Fibroblast of skin of right biceps (primary cell): Measurements from ENCODE around the gene NPY4R.
"Not testable (repeated sequence)": the region's sequence is repeated elsewhere in the genome, so short reads cannot be mapped to it uniquely, and the experiment has no call there.

ENCODE experiments used
- DNase-seq: peaks from one replicate; pipeline ENCODE4 v3.0.0-alpha.2; 2013

NPY4R gene, protein sequence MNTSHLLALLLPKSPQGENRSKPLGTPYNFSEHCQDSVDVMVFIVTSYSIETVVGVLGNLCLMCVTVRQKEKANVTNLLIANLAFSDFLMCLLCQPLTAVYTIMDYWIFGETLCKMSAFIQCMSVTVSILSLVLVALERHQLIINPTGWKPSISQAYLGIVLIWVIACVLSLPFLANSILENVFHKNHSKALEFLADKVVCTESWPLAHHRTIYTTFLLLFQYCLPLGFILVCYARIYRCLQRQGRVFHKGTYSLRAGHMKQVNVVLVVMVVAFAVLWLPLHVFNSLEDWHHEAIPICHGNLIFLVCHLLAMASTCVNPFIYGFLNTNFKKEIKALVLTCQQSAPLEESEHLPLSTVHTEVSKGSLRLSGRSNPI

GRCh38 chr10:46465765-46466164, at the start of gene NPY4R:
Gene NPY4R, minus strand, starts transcription at chr10:46465958. Its CDS starts 3,323 bp downstream, at chr10:46462635.
- DNase-seq = not testable (repeated sequence)

DNA sequence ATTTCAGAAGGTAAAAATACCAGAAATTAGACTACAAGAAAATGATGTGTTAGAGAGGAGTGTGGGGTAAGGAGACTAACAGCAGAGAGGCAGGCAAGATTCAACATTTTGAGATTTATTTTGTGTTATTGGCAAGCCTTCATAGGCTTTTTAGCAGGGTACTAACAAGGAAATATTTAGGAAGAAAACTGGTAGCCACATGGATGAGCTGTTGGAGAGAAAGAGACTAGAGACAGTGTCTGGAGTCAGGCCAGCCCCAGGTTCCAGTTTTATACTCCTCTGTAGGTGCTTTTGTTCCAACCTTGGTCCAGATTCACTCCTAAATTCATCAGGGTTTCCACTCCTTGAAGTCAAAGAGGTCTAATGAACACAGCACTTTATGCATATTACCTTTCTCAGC, 49.6 kb upstream of the NPY4R start:
- DNase-seq = no peak

- no peak for DNase-seq
Measured at GRCh38 chr10:46514899-46515298, 49.1 kb upstream of the NPY4R start.

GRCh38 chr10:46514431-46514861, 48.7 kb upstream of the NPY4R start:
- no peak for DNase-seq

GRCh38 chr10:46513333-46513732, 47.6 kb upstream of the NPY4R start:
- DNase-seq = not testable (repeated sequence)

- not testable (repeated sequence) for DNase-seq
Measured at GRCh38 chr10:46512725-46513124, 47.0 kb upstream of the NPY4R start.

DNA sequence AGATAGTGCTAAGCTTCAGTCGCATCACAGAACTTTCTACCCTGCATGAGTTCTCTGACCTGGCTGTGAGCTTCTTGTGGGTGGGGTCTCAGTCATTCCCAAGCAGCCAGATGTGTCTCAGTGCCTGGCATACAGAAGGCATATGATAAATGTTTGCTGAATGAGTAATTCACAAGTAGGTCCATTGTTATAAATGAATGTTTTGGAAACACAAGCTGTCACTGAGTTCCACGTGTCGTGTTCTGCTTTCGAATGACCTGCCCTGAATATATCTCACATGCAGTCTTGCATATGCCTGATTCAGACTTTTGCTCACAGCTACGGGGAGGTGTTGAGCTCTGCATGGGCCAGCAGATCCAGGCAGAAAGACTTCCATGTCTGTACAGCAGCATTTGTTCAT, 46.2 kb upstream of the NPY4R start:
- not testable (repeated sequence) for DNase-seq

GRCh38 chr10:46499990-46500389, 34.2 kb upstream of the NPY4R start:
- not testable (repeated sequence) for DNase-seq

- DNase-seq = not testable (repeated sequence)
Measured at GRCh38 chr10:46498985-46499703, 33.4 kb upstream of the NPY4R start.

GRCh38 chr10:46497878-46498277, 32.1 kb upstream of the NPY4R start:
- not testable (repeated sequence) for DNase-seq

- not testable (repeated sequence) for DNase-seq
Measured at GRCh38 chr10:46497401-46497800, 31.6 kb upstream of the NPY4R start.

GRCh38 chr10:46491364-46492114, 25.8 kb upstream of the NPY4R start:
- not testable (repeated sequence) for DNase-seq

DNA sequence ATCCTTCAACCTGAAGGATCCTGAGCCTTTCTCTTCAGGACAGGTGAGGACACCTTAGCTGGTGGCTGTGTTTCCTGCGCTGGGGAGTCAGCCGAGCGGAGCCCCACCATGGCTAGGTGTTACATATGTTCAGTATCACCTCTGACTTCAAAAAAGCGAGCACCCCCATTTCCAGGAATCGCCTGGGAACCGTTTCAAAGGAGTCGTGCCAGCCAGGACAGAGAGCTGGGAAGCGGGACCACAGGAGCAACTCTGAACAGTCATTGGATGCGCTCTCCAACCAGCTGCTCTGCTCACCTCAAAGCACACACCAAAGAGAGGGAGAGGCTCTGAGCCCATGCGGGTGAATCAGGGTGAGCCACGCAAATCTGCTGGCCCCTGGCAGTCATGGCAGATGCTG, 24.5 kb upstream of the NPY4R start:
- DNase-seq = not testable (repeated sequence)

GRCh38 chr10:46486459-46486858, 20.7 kb upstream of the NPY4R start:
- DNase-seq = not testable (repeated sequence)

GRCh38 chr10:46474746-46475320, 9.1 kb upstream of the NPY4R start:
- DNase-seq = not testable (repeated sequence)

GRCh38 chr10:46473758-46474157, 8.0 kb upstream of the NPY4R start:
- DNase-seq = not testable (repeated sequence)

DNA sequence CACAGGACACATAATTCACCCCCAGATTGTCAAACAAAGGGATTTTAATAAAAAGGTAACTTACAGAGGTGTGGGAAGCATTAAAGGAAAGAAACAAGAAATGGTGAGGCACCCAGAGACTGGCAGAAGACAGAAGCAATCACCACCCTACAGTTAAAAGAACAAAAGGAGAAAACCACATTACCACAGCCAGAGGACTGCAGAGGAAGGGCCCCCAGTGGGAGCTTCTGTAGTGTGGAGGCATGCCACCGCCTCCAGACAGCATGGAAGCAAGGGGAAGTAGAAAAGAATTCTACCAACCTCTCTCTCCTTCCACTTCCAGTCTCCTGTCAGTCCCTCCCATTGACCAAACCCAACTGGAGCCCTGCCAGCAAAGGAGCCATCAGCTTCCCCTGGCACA, 4.4 kb upstream of the NPY4R start:
- DNase-seq = not testable (repeated sequence)

- not testable (repeated sequence) for DNase-seq
Measured at GRCh38 chr10:46468119-46468809, 2.5 kb upstream of the NPY4R start.

DNA sequence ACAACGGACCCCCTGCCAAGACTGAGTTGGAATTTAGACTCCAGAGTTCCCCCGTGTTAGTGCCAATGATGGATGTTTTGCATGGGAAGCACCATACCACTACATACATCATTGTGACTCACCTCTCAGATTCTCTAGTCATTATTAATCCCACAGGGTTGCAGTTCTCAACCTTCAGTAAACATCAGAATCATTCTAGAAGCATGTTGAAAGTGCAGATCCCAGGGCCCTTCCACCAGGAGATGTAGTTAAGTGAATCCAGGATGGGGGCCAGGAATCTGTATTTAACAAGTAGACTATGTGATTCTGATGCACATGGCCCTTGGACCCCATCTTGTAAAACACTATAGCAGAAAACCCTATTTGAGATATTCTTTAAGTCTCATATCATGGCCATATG, 2.1 kb downstream of the NPY4R start:
- DNase-seq = peak; percentile 45

GRCh38 chr10:46462276-46462675, 3.5 kb downstream of the NPY4R start:
- not testable (repeated sequence) for DNase-seq

DNA sequence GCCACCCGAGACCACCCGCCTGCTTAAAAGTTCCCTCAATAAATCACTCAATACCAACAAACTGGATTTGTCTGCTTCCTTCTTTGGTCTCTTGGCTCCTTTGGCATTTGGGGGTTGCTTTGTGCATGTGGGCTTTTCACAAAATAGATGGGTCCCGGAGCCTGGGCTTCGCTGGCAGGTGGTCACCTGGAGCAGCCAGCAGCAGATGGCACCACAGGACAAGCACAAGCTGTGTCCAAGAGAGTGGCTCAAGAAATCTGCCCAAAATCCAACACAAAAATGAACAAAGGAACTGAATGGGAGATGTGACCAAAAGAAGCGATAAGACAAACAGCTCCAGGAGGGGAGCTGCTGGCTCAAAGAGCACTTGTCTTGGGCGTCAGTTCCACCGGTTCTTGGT, 6.2 kb downstream of the NPY4R start:
- DNase-seq = not testable (repeated sequence)

DNA sequence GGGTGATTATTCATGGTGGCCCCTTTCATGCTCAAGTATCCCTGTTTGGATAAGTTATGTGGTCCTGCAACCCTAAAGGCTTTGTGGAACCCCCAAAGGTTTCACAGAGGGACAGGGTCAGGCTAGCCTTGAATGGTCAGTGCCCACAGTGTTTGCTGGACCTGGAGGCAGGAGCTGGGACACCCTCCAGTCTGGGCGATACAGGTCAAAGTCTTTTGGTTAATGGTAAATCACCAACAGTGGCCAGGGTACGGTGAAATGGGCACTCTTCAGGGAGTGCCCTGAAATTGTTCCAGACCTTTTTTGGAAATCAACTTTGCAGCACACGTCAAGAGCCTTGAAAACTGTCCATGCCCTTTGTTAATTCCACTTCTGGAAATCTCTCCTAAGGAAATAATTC, 8.7 kb downstream of the NPY4R start:
- not testable (repeated sequence) for DNase-seq
